Measurements from ENCODE around the gene TOPBP1. TPM values are rescaled to one million over a fixed set of nuclear protein-coding genes. Genes with fewer than 3 reads are reported as not detected.

The TOPBP1 gene
- total and polyA plus RNA-seq, 2 of the 8 experiments (the other 6 are each of a cell fraction or from before 2014, with no cell fraction given) = 19.7 to 35.9 TPM

- TF ChIP-seq SUZ12 (IDR thresholded peaks at IDR 0.05; ENCODE audit: low read length) (no peak), SP2 (IDR thresholded peaks at IDR 0.05; ENCODE audit: low read length) (no peak), CTCF (IDR thresholded peaks at IDR 0.05; ENCODE audit: control extremely low read depth in 1 of 3, insufficient read depth in 1 of 3, low read depth in 1 of 3, low read length in 3 of 3) (no peak)
These were observed 17.0 kb downstream of the TOPBP1 start (continued) for GRCh38 chr3:133644768-133645167.

Measured in H1 (cell line).